GM21825 (cell line): ENCODE data around the gene NECTIN2.
A peak's percentile ranks its signal among the peaks of the same experiment; 100 is the strongest.
"Not testable (repeated sequence)": the region's sequence is repeated elsewhere in the genome, so short reads cannot be mapped to it uniquely, and the experiment has no call there.

ENCODE experiments used
- ATAC-seq: cut with Tn5 transposase; IDR thresholded peaks from one replicate; pipeline ENCODE4 v1.9.1; 2021; ENCODE audit warnings: mild to moderate bottlenecking, moderate library complexity; ENCODE audit not compliant: unreplicated experiment

The NECTIN2 gene

DNA sequence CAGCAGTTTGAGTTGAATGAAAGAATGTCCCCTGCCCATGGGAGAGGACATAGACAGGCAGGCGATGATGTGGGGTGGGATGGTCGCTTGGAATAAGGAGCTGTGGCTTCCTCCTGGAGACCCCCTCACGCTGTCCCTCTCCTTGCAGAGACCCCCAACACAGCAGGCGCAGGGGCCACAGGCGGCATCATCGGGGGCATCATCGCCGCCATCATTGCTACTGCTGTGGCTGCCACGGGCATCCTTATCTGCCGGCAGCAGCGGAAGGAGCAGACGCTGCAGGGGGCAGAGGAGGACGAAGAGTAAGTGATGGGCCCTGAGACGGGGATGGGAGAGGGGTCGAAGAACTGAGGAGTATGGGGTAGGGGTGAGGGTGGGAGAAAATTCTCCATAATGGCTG is 36.0 kb downstream of the NECTIN2 start:
- no peak for ATAC-seq

DNA sequence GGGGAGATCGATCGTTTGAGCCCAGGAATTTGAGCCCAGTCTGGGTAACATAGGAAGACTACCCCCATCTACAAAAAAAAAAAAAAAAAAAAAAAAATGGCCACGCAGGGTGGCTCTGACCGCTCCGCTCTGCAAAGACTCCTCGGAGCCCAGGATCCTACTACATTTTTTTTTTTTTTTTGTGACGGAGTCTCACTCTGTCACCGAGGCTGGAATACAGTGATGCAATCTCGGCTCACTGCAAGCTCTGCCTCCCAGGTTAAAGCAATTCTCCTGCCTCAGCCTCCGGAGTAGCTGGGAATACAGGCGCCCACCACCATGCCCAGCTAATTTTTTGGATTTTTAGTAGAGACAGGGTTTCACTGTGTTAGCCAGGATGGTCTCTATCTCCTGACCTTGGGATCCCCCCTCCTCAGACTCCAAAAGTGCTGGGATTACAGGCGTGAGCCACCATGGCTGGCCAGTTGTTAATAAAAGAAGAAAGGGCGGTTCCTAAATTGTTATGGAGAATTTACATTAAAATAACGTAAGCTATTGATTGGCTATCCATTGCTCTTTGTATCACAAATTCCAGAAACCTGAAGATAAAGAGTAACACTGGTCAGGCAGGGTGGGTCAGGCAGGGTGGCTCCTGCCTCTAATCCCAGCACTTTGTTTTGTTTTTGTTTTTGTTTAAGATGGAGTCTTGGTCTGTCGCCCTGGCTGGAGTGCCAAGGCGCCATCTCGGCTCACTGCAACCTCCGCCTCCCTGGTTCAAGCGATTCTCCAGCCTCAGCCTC is 36.7 kb downstream of the NECTIN2 start:
- ATAC-seq = not testable (repeated sequence)

- ATAC-seq = no peak
Measured at GRCh38 chr19:44883922-44884321, 37.8 kb downstream of the NECTIN2 start.

GRCh38 chr19:44884566-44884965 is 38.5 kb downstream of the NECTIN2 start:
- no peak for ATAC-seq

- ATAC-seq = no peak
Measured at GRCh38 chr19:44886141-44886540, 40.0 kb downstream of the NECTIN2 start.

GRCh38 chr19:44887648-44888047 is 41.6 kb downstream of the NECTIN2 start:
- no peak for ATAC-seq

GRCh38 chr19:44888335-44888734 is 42.2 kb downstream of the NECTIN2 start:
- not testable (repeated sequence) for ATAC-seq

DNA sequence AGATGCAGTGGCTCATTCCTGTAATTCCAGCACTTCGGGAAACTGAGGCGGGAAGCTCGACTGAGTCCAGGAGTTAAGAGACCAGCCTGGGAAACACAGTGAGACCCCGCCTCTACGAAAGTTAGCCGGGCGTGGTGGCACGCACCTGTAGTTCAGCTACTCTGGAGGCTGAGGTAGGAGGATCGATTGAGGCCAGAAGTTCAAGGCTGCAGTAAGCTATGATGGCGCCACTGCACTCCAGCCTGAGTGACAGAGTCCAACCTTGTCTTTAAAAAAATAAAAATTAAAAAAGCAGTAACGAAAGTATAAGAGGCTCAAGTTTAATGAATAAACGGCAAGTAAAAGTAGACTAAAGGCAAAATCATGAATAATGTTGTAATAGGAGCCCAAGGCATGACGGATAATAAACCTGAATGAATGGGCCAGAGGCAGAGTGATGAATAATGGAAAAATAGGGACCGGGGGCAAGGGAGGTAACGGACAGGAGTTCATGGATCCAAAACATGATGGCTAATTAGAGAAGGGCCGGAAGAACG is 43.8 kb downstream of the NECTIN2 start:
- no peak for ATAC-seq

DNA sequence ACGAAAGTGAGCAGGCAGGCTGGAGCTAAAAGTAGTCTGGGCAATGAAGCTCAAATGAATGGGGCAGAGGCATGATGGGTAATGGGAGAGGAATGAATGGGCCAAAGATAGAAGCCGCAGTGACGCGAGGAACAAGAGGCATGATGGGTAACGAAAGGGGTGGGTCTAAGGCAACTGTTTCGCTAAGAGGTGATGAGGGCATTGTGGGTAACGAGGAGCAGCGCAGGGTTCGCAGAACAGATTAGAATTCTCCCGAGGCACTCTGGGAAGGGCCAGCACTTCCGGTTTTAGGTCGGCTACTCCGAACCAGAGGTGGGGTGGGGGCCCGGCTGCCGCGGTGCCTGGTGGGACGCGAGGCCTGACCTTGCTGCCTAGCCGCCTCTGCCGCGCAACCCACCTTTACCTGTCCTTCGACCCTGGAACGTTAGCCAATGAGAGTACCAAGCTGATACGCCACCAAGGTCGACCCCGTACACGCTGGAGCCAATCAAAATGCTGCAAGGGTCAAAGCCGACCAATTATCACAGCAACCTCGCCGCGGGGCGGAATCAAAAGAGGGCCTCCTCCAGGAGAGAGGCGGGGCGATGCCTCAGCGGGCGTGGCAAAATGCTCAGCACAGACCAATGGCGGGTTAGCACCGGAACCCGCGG is 44.4 kb downstream of the NECTIN2 start:
- peak; percentile 76 for ATAC-seq

- ATAC-seq = peak; percentile 55
Measured at GRCh38 chr19:44891016-44891882, 45.2 kb downstream of the NECTIN2 start, which contains the start of gene TOMM40. Gene TOMM40 (plus strand): TSS chr19:44891254. CDS start chr19:44891416, 162 bp downstream.

GRCh38 chr19:44892932-44893331 is 46.8 kb downstream of the NECTIN2 start:
- ATAC-seq = no peak

DNA sequence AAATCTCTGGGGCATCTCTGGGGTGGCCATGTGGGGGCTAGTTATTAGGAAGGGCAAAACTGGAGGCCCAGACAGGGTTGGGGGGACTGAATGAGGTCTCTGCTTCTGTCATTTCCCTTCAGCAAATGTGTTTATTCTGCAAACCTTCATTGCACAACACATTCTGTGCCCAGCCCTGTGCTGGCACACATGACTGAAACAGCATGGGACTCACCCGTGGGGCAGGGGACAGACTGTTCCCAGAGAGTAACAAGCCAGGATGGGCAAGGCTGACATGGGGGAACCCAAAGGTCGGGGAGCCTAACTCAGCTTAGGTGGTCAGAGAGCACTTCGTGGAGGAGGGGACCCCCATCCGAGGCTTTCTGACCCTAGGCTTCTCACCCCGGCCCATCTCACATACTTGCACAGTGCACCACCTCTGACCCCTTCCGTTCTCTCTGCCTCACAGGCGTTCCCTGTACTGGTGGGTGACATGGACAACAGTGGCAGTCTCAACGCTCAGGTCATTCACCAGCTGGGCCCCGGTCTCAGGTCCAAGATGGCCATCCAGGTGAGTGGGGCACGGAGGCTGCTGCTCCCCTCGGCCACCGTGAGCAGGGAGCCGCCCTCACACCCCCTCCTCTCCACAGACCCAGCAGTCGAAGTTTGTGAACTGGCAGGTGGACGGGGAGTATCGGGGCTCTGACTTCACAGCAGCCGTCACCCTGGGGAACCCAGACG is 47.4 kb downstream of the NECTIN2 start:
- ATAC-seq = no peak

DNA sequence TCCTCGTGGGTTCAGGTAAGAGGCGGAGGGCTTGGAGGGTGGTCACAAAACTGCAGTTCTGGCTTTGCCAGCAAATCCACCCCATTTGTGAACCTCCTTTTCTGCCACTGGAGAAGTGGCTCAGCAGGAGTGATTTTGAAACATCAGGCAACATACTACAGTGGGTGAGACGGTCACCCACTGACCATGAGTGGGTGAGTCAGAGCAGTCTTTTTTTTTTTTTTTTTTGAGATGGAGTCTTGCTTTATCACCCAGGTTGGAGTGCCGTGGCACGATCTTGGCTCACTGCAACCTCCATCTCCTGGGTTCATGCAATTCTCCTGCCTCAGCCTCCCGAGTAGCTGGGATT is 47.9 kb downstream of the NECTIN2 start:
- ATAC-seq = no peak

GRCh38 chr19:44894946-44895345 is 48.8 kb downstream of the NECTIN2 start:
- ATAC-seq = no peak

GRCh38 chr19:44897835-44898234 is 51.7 kb downstream of the NECTIN2 start:
- no peak for ATAC-seq

GRCh38 chr19:44900328-44901244 is 54.5 kb downstream of the NECTIN2 start:
- ATAC-seq = no peak

- ATAC-seq = no peak
Measured at GRCh38 chr19:44903216-44903601, 57.1 kb downstream of the NECTIN2 start.

- ATAC-seq = no peak
Measured at GRCh38 chr19:44903602-44904425, 57.7 kb downstream of the NECTIN2 start.
